PC-9 (cell line): ENCODE results near the gene PRKD1.

ENCODE experiments used
- EZH2 ChIP-seq: fragments of 200-600 bp; sonication (generic); IDR thresholded peaks from 2 replicates; pipeline ENCODE4 v1.8.0; 2017; ENCODE audit warnings: antibody characterized with exemption, low read depth
- TF ChIP-seq, protein P1 (sequence below): fragments of 200-600 bp; sonication (generic); conservative IDR thresholded peaks from 2 replicates; pipeline ENCODE4 v1.6.1; 2017; ENCODE audit warnings: mixed run types, antibody characterized with exemption, mild to moderate bottlenecking, moderate library complexity

DNA sequence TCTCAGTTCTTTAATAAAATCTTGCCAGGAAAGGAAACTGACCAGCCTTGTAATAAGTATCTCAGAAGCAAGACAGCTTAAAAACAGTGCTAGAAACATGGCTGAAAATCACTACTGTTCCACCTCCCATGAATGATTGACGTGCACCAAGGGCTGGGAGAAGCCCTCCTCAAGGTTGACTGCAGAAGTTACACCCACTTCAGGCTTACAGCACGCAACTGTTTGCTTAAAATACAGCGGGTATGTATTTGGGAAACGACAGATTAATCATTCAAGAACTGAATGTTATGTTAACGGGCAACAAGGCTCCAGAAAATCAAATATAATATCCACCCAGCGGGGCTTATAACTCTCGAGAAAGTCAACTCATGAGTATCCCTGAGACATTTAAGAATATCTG is 22.1 kb downstream of the PRKD1 start:
- TF ChIP-seq EZH2: no peak
- TF ChIP-seq, protein P1, sequence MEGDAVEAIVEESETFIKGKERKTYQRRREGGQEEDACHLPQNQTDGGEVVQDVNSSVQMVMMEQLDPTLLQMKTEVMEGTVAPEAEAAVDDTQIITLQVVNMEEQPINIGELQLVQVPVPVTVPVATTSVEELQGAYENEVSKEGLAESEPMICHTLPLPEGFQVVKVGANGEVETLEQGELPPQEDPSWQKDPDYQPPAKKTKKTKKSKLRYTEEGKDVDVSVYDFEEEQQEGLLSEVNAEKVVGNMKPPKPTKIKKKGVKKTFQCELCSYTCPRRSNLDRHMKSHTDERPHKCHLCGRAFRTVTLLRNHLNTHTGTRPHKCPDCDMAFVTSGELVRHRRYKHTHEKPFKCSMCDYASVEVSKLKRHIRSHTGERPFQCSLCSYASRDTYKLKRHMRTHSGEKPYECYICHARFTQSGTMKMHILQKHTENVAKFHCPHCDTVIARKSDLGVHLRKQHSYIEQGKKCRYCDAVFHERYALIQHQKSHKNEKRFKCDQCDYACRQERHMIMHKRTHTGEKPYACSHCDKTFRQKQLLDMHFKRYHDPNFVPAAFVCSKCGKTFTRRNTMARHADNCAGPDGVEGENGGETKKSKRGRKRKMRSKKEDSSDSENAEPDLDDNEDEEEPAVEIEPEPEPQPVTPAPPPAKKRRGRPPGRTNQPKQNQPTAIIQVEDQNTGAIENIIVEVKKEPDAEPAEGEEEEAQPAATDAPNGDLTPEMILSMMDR: no peak
